ENCODE data around the gene MYOCD. TPM values are rescaled to one million over a fixed set of nuclear protein-coding genes. Genes with fewer than 3 reads are reported as not detected.
A peak's percentile ranks its signal among the peaks of the same experiment; 100 is the strongest.

The MYOCD gene
- total RNA-seq, 4 donors from 2014 or later: 96.2 to 211 (median 124) TPM

- no peak for DNase-seq (ENCODE audit: extremely low spot score)
- Histone ChIP-seq H3K27me3 (no peaks in the 10 kb centered on the region), H3K9me3 (no peaks in the 10 kb centered on the region), H3K36me3 (no peaks in the 10 kb centered on the region), H3K27ac (replicated peaks in 1 of 4) (peak within 1 kb of the TSS; percentile 75 to 83 (median 76)), H3K4me3 (peak within 1 kb of the TSS; percentile 78 to 90 (median 87)), H3K4me1 (peaks cover 7 to 24% (median 17%) of the 10 kb centered on the region in 4 donors)
- peak in 1 of 3 experiments; percentile 11 for TF ChIP-seq CTCF (IDR thresholded peaks at IDR 0.05)
- TF ChIP-seq POLR2A (IDR thresholded peaks at IDR 0.05; ENCODE audit: low read depth): no peak
- peak in 1 of 2 donors; percentile 57 for TF ChIP-seq POLR2AphosphoS5 (IDR thresholded peaks at IDR 0.05)
- no peak for TF ChIP-seq EP300 (IDR thresholded peaks at IDR 0.05)
- WGBS: 0% methylated on average over 26 of the region's 86 CpGs
- intact Hi-C loops (cut with DNase I): no loop called here
Measured at GRCh38 chr17:12789481-12790248, 124.0 kb downstream of the MYOCD start, which contains the start of gene ARHGAP44. Gene ARHGAP44 (plus strand): TSS chr17:12789498. CDS start chr17:12789839, 341 bp downstream.

- Histone ChIP-seq H3K4me1 (peaks cover 7 to 27% (median 18%) of the 10 kb centered on the region in 4 donors), H3K36me3 (no peaks in the 10 kb centered on the region), H3K27ac (replicated peaks in 1 of 4) (peak overlapping the region in 2 of 4 donors; percentile 75 to 83), H3K27me3 (no peaks in the 10 kb centered on the region), H3K9me3 (no peaks in the 10 kb centered on the region), H3K4me3 (peak overlapping the region; percentile 78 to 90 (median 87))
- TF ChIP-seq POLR2AphosphoS5 (IDR thresholded peaks at IDR 0.05): no peak
- TF ChIP-seq CTCF (IDR thresholded peaks at IDR 0.05): no peak
- no peak for TF ChIP-seq EP300 (IDR thresholded peaks at IDR 0.05)
- no peak for TF ChIP-seq POLR2A (IDR thresholded peaks at IDR 0.05; ENCODE audit: low read depth)
- DNase-seq (ENCODE audit: extremely low spot score): no peak
- intact Hi-C loops (cut with DNase I): no loop called here
- WGBS: 28% methylated on average over 24 of the region's 27 CpGs
Measured at GRCh38 chr17:12790249-12791106, 124.8 kb downstream of the MYOCD start.

GRCh38 chr17:12794919-12795532 is 129.3 kb downstream of the MYOCD start:
- Histone ChIP-seq H3K4me1 (peaks cover 5 to 16% (median 9%) of the 10 kb centered on the region in 4 donors), H3K9me3 (peaks cover 0 to 4% (median 0%) of the 10 kb centered on the region in 4 donors), H3K27me3 (no peaks in the 10 kb centered on the region), H3K4me3 (no peak overlapping the region), H3K36me3 (no peaks in the 10 kb centered on the region), H3K27ac (replicated peaks in 1 of 4) (no peak overlapping the region)
- intact Hi-C loops (cut with DNase I): no loop called here
- TF ChIP-seq POLR2AphosphoS5 (IDR thresholded peaks at IDR 0.05) (no peak), EP300 (IDR thresholded peaks at IDR 0.05) (no peak), CTCF (IDR thresholded peaks at IDR 0.05) (no peak), POLR2A (IDR thresholded peaks at IDR 0.05; ENCODE audit: low read depth) (no peak)
- peak; percentile 70 for DNase-seq (ENCODE audit: extremely low spot score)
- WGBS: 65% methylated on average over 6 of the region's 6 CpGs

- H3K4me3 ChIP-seq: no peak overlapping the region
- DNase-seq (ENCODE audit: extremely low spot score): no peak
- WGBS: 89% methylated on average over 3 of the region's 3 CpGs
- intact Hi-C loops (cut with DNase I): no loop called here
- peaks cover 0 to 8% (median 0%) of the 10 kb centered on the region in 4 donors for H3K4me1 ChIP-seq
- no peaks in the 10 kb centered on the region for H3K36me3 ChIP-seq
- peaks cover 0 to 4% (median 0%) of the 10 kb centered on the region in 4 donors for H3K9me3 ChIP-seq
- TF ChIP-seq POLR2AphosphoS5 (IDR thresholded peaks at IDR 0.05) (no peak), POLR2A (IDR thresholded peaks at IDR 0.05; ENCODE audit: low read depth) (no peak), CTCF (IDR thresholded peaks at IDR 0.05) (no peak), EP300 (IDR thresholded peaks at IDR 0.05) (no peak)
- no peaks in the 10 kb centered on the region for H3K27me3 ChIP-seq
- H3K27ac ChIP-seq (replicated peaks in 1 of 4): no peak overlapping the region
Measured at GRCh38 chr17:12800855-12801365, 135.2 kb downstream of the MYOCD start.

Data from esophagus muscularis mucosa (tissue), 4 donors.